GM23338 (cell line): Measurements from ENCODE around the gene CCNG1.

Experiments used
- CREB1 ChIP-seq: fragments of 250-450 bp; sonication (Bioruptor Pico); IDR thresholded peaks from 2 replicates; pipeline ENCODE4 v1.5.0; 2020; ENCODE audit warnings: low read depth, mild to moderate bottlenecking, moderate library complexity
- CTCF ChIP-seq, 2 experiments: fragments of 200-600 bp in 1 of 2; sonication (generic) in 1 of 2; conservative IDR thresholded peaks; 2 replicates each; pipeline versions ENCODE4 v1.5.1 to v1.6.1; 2016 to 2017; ENCODE audit warnings: antibody characterized with exemption in 2 of 2, low read depth in 2 of 2, mild to moderate bottlenecking in 2 of 2, moderate library complexity in 1 of 2
- EZH2 ChIP-seq: fragments of 200-600 bp; sonication (generic); IDR thresholded peaks from one replicate; pipeline ENCODE4 v1.8.0; 2017; ENCODE audit warnings: antibody characterized with exemption, mild to moderate bottlenecking, low read depth; ENCODE audit not compliant: unreplicated experiment
- EZH2phosphoT487 ChIP-seq: fragments of 200-600 bp; sonication (generic); IDR thresholded peaks from one replicate; pipeline ENCODE4 v1.8.1; 2018; ENCODE audit warnings: antibody characterized with exemption; ENCODE audit not compliant: unreplicated experiment
- JUNB ChIP-seq: IDR thresholded peaks from one replicate; pipeline ENCODE4 v1.6.1; 2016; ENCODE audit warnings: antibody characterized with exemption; ENCODE audit not compliant: unreplicated experiment
- NANOG ChIP-seq: IDR thresholded peaks from 2 replicates; pipeline ENCODE4 v1.6.1; 2016; ENCODE audit warnings: antibody characterized with exemption, borderline replicate concordance
- POLR2AphosphoS5 ChIP-seq: IDR thresholded peaks from 2 replicates; pipeline ENCODE4 v1.6.1; 2016; ENCODE audit warnings: antibody characterized with exemption, low read depth
- STAT1 ChIP-seq: IDR thresholded peaks from one replicate; pipeline ENCODE4 v1.6.1; 2016; ENCODE audit warnings: antibody characterized with exemption; ENCODE audit not compliant: unreplicated experiment
- ZNF114 ChIP-seq: fragments of 250-450 bp; sonication (Bioruptor Pico); IDR thresholded peaks from 2 replicates; pipeline ENCODE4 v1.5.0; 2020; ENCODE audit warnings: mild to moderate bottlenecking, moderate library complexity
- ZNF462 ChIP-seq: fragments of 250-450 bp; sonication (Bioruptor Pico); IDR thresholded peaks from 2 replicates; pipeline ENCODE4 v1.5.0; 2020; ENCODE audit warnings: mild to moderate bottlenecking, moderate library complexity
- TF ChIP-seq, protein P1 (sequence below): IDR thresholded peaks from one replicate; pipeline ENCODE4 v1.6.1; 2018; ENCODE audit warnings: antibody characterized with exemption; ENCODE audit not compliant: unreplicated experiment
- TF ChIP-seq, protein P2 (sequence below): IDR thresholded peaks from 2 replicates; pipeline ENCODE4 v1.6.1; 2016; ENCODE audit warnings: antibody characterized with exemption

- TF ChIP-seq CTCF (conservative IDR thresholded peaks at IDR 0.05; ENCODE audit: low read depth in 2 of 2) (no peak), ZNF114 (CRISPR knock-in tag) (no peak), CREB1 (no peak), POLR2AphosphoS5 (no peak), EZH2 (no peak), STAT1 (no peak), EZH2phosphoT487 (no peak), ZNF462 (CRISPR knock-in tag) (no peak), JUNB (no peak), NANOG (no peak)
- TF ChIP-seq, protein P1, sequence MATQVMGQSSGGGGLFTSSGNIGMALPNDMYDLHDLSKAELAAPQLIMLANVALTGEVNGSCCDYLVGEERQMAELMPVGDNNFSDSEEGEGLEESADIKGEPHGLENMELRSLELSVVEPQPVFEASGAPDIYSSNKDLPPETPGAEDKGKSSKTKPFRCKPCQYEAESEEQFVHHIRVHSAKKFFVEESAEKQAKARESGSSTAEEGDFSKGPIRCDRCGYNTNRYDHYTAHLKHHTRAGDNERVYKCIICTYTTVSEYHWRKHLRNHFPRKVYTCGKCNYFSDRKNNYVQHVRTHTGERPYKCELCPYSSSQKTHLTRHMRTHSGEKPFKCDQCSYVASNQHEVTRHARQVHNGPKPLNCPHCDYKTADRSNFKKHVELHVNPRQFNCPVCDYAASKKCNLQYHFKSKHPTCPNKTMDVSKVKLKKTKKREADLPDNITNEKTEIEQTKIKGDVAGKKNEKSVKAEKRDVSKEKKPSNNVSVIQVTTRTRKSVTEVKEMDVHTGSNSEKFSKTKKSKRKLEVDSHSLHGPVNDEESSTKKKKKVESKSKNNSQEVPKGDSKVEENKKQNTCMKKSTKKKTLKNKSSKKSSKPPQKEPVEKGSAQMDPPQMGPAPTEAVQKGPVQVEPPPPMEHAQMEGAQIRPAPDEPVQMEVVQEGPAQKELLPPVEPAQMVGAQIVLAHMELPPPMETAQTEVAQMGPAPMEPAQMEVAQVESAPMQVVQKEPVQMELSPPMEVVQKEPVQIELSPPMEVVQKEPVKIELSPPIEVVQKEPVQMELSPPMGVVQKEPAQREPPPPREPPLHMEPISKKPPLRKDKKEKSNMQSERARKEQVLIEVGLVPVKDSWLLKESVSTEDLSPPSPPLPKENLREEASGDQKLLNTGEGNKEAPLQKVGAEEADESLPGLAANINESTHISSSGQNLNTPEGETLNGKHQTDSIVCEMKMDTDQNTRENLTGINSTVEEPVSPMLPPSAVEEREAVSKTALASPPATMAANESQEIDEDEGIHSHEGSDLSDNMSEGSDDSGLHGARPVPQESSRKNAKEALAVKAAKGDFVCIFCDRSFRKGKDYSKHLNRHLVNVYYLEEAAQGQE = no peak
- TF ChIP-seq, protein P2, sequence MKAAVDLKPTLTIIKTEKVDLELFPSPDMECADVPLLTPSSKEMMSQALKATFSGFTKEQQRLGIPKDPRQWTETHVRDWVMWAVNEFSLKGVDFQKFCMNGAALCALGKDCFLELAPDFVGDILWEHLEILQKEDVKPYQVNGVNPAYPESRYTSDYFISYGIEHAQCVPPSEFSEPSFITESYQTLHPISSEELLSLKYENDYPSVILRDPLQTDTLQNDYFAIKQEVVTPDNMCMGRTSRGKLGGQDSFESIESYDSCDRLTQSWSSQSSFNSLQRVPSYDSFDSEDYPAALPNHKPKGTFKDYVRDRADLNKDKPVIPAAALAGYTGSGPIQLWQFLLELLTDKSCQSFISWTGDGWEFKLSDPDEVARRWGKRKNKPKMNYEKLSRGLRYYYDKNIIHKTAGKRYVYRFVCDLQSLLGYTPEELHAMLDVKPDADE = no peak
Measured at GRCh38 chr5:163475411-163475810, 38.0 kb downstream of the CCNG1 start.
